Spinal cord (tissue), 10 donors: ENCODE results near the gene MEGF10. TPM values are rescaled to one million over a fixed set of nuclear protein-coding genes. Genes with fewer than 3 reads are reported as not detected.

Source experiments
- DNase-seq, 6 donors: peaks; one replicate each; pipeline versions ENCODE4 v3.0.0 to v3.0.0-alpha.2; 2013 to 2015; ENCODE audit warnings: low spot score in 6 of 6, low read depth in 4 of 6
- H3K27ac ChIP-seq: one replicate; pipeline ENCODE4 v1.5.1; 2013; ENCODE audit warnings: low read depth, low read length, control low read depth
- H3K27me3 ChIP-seq: one replicate; pipeline ENCODE4 v1.6.1; 2013; ENCODE audit warnings: low read length; ENCODE audit not compliant: control insufficient read depth, insufficient read depth
- H3K36me3 ChIP-seq: one replicate; pipeline ENCODE4 v1.6.1; 2013; ENCODE audit warnings: low read length; ENCODE audit not compliant: control insufficient read depth, insufficient read depth
- H3K4me1 ChIP-seq: one replicate; pipeline ENCODE4 v1.6.1; 2013; ENCODE audit warnings: low read length; ENCODE audit not compliant: control insufficient read depth, insufficient read depth
- H3K4me3 ChIP-seq: one replicate; pipeline ENCODE4 v1.5.1; 2013; ENCODE audit warnings: low read depth, low read length, control low read depth
- H3K9me3 ChIP-seq: one replicate; pipeline ENCODE4 v1.6.1; 2013; ENCODE audit warnings: low read length; ENCODE audit not compliant: control insufficient read depth, insufficient read depth
- WGBS: methylation state at CpG from one replicate; pipeline ENCODE4 v1.1.5; 2013; ENCODE audit warnings: missing lambda C conversion rate; ENCODE audit not compliant: insufficient coverage; 5-methylcytosine and 5-hydroxymethylcytosine counted together
- polyA plus RNA-seq, 2 donors: library from polyadenylated mRNA; unstranded; fragments of 120-200 nt; gene quantifications; one replicate each; pipeline ENCODE4 v1.2.1, GENCODE V29; 2013; ENCODE audit not compliant: insufficient read length in 2 of 2
- total RNA-seq, 2 donors: library from RNA; depleted of rRNA in 1 of 2; stranded (reverse); fragments of 120-200 nt in 1 of 2; fragments of >200 nt in 1 of 2; gene quantifications; one replicate each; pipeline versions ENCODE4 v1.2.3 to v1.2.4, GENCODE V29; 2013 to 2014
- donor health status: healthy.

The MEGF10 gene
- total and polyA plus RNA-seq, 4 donors: 18.5 to 31.2 (median 29.2) TPM

GRCh38 chr5:127410959-127411358, 120.4 kb downstream of the MEGF10 start:
- WGBS: 84% methylated on average over 2 of the region's 4 CpGs
- no peak for DNase-seq
- H3K27ac ChIP-seq: no peak overlapping the region

DNA sequence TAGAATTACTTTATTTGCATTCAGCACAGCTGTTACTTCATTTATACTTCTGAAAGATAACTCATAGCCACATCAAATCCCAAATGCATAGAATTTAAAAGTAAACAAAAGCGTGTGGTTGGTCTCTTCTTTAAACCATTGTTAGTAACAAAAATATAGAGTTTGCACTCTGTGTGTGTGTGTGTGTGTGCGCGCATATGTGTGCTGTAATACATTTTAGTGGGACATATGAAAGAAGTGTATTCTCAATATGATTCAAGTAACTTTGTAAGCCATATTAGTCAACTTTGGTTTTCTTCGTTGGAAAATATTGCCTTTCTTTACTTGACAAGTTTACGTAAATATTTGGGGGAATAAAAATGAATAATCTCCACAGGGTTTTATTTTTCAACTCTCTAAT, 120.8 kb downstream of the MEGF10 start:
- Histone ChIP-seq H3K4me3 (no peak overlapping the region), H3K9me3 (no peaks in the 10 kb centered on the region), H3K27ac (no peak overlapping the region), H3K27me3 (no peaks in the 10 kb centered on the region), H3K36me3 (no peaks in the 10 kb centered on the region), H3K4me1 (peaks cover 7% of the 10 kb centered on the region)
- DNase-seq: no peak
- no CpG with 5 or more reads among the region's 5 CpGs for WGBS

More at GRCh38 chr5:127410959-127411358, 120.4 kb downstream of the MEGF10 start:
- Histone ChIP-seq H3K9me3 (no peaks in the 10 kb centered on the region), H3K36me3 (no peaks in the 10 kb centered on the region), H3K27me3 (no peaks in the 10 kb centered on the region), H3K4me3 (no peak overlapping the region), H3K4me1 (peaks cover 7% of the 10 kb centered on the region)

- no peak overlapping the region for H3K27ac ChIP-seq
- peaks cover 7% of the 10 kb centered on the region for H3K4me1 ChIP-seq
- no peaks in the 10 kb centered on the region for H3K36me3 ChIP-seq
- no CpG with 5 or more reads among the region's 3 CpGs for WGBS
- H3K9me3 ChIP-seq: no peaks in the 10 kb centered on the region
- no peaks in the 10 kb centered on the region for H3K27me3 ChIP-seq
- no peak overlapping the region for H3K4me3 ChIP-seq
- no peak for DNase-seq
These were observed 122.1 kb downstream of the MEGF10 start for GRCh38 chr5:127412698-127413097.

DNA sequence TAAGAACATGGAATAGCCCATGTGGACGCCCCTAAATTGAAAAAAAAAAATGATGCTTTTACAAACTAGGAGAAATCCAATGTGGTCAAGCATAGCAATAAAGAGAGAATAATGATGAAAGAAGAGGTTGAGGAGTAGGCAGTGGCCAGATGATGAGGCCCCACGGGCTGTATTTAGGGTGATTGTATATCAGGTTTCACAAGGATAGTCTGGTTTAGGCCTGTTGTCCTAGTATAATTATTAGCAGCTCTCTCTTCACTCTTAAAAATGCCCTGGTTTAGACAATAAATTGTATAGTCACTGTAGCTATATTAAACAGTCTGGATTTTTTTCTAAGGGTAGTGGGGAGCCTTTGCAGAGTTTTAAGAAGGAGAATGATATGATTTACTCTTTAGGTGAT, 124.4 kb downstream of the MEGF10 start:
- peaks cover 4% of the 10 kb centered on the region for H3K36me3 ChIP-seq
- no peaks in the 10 kb centered on the region for H3K9me3 ChIP-seq
- WGBS: no CpG with 5 or more reads among the region's 2 CpGs
- peaks cover 8% of the 10 kb centered on the region for H3K4me1 ChIP-seq
- no peaks in the 10 kb centered on the region for H3K27me3 ChIP-seq
- no peak overlapping the region for H3K27ac ChIP-seq
- no peak for DNase-seq
- no peak overlapping the region for H3K4me3 ChIP-seq

DNA sequence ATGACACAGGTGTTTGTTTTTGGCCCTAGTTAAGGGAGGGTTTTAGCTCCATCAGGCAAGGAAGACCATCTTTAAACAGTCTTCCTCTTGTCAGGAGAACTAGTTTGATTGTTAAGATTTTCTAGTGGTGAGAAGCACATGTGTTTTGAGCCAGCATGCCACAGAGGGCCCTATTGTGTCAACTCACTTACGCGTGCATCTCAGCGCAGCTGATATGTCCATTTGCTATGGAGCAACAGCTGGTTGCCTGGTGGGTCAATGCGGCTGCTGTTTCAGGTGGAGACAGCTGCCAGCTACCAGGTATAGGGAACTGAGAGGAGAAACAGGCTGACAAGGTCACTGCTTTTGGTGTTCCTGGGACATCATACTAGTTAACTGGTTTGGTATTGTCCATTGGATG, 126.3 kb downstream of the MEGF10 start:
- 75% methylated on average over 3 of the region's 4 CpGs for WGBS
- H3K4me3 ChIP-seq: no peak overlapping the region
- no peak for DNase-seq
- H3K27me3 ChIP-seq: no peaks in the 10 kb centered on the region
- H3K27ac ChIP-seq: no peak overlapping the region
- peaks cover 4% of the 10 kb centered on the region for H3K36me3 ChIP-seq
- H3K4me1 ChIP-seq: peaks cover 5% of the 10 kb centered on the region
- no peaks in the 10 kb centered on the region for H3K9me3 ChIP-seq

- H3K27ac ChIP-seq: no peak overlapping the region
- H3K27me3 ChIP-seq: no peaks in the 10 kb centered on the region
- WGBS: 49% methylated on average over 2 of the region's 2 CpGs
- peak in 2 of 6 donors; percentile 57 to 60 for DNase-seq
- no peak overlapping the region for H3K4me3 ChIP-seq
- peaks cover 5% of the 10 kb centered on the region for H3K4me1 ChIP-seq
- H3K36me3 ChIP-seq: peaks cover 6% of the 10 kb centered on the region
- H3K9me3 ChIP-seq: no peaks in the 10 kb centered on the region
These were observed 126.9 kb downstream of the MEGF10 start for GRCh38 chr5:127417528-127417927.

DNA sequence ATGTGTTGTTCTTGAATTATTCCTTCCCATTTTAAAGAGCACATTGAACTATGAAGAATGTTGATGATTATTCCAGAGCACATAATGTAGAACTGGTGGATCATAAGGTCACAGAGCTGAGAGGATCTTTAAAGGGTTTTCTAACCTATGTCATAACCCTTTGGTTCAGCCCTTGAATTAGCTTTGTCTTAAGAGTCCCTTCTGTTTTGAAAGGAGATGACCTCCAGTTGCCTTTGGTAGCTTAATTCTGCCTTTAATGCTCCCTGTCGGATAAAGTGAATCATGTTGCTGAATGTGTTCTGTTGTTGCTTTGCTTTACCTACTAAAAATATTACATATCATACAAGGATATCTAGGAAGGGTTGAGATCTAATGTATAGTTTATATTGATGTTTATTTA, 127.8 kb downstream of the MEGF10 start:
- Histone ChIP-seq H3K4me1 (peaks cover 5% of the 10 kb centered on the region), H3K4me3 (no peak overlapping the region), H3K9me3 (no peaks in the 10 kb centered on the region), H3K27me3 (no peaks in the 10 kb centered on the region), H3K36me3 (peaks cover 7% of the 10 kb centered on the region), H3K27ac (no peak overlapping the region)
- no peak for DNase-seq
- WGBS: no CpG with 5 or more reads among the region's 1 CpG

DNA sequence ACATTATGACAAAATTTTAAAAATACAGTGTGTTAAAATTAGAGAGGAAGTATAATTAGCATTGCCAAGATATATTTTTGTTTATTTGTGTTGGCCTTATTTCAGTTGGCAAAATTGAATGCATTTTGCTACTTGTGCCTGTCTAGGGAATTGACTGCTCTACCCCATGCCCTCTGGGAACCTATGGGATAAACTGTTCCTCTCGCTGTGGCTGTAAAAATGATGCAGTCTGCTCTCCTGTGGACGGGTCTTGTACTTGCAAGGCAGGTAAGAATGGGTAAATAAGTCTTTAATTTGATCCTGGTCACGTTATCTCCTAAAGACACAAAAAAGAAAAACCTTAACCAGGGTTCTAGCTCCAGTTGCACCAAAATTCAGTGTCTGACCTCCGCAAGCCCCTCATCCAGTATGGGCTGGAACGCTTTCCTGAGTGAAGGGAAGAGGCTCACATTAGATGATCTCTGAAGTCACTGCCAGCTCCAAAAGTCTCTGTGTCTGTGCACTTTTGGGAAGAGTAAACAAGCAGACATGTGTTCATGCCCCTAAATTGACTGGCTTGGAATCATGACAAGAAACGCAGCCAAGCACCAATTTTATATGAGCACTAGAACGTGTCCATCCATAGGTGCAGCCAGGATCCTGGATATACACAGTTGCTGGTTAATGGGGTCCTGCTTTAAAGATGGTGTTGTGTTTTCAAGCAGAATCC, 128.5 kb downstream of the MEGF10 start:
- WGBS: 77% methylated on average over 2 of the region's 7 CpGs
- no peak overlapping the region for H3K27ac ChIP-seq
- peaks cover 5% of the 10 kb centered on the region for H3K4me1 ChIP-seq
- H3K36me3 ChIP-seq: peaks cover 7% of the 10 kb centered on the region
- no peaks in the 10 kb centered on the region for H3K9me3 ChIP-seq
- no peaks in the 10 kb centered on the region for H3K27me3 ChIP-seq
- no peak overlapping the region for H3K4me3 ChIP-seq
- peak in 2 of 6 donors; percentile 65 to 82 for DNase-seq

DNA sequence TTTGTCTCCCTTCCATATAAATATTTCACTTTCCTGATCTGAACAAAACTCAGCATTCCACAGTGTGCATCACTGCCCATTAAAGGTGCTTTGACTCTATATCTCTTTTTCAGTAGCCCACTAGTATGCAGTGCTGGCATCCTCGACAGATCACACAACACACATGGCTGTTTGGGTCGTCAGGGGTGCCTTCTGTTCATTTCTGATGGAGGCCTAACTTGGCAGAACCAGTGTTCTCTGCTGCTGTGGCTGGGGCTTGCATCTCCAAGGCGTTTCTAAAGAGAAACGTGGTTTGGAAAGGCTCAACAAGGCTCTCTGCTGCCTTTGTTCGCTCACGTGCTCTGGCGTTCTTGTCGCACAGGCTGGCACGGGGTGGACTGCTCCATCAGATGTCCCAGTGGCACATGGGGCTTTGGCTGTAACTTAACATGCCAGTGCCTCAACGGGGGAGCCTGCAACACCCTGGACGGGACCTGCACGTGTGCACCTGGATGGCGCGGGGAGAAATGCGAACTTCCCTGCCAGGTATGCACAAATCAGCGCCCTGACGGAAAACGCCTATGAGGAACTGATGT, 129.2 kb downstream of the MEGF10 start:
- no peak overlapping the region for H3K4me3 ChIP-seq
- H3K27me3 ChIP-seq: no peaks in the 10 kb centered on the region
- 82% methylated on average over 18 of the region's 18 CpGs for WGBS
- no peaks in the 10 kb centered on the region for H3K9me3 ChIP-seq
- peaks cover 7% of the 10 kb centered on the region for H3K36me3 ChIP-seq
- peak in 2 of 6 donors; percentile 36 to 70 for DNase-seq
- H3K27ac ChIP-seq: no peak overlapping the region
- peaks cover 5% of the 10 kb centered on the region for H3K4me1 ChIP-seq

- no peak for DNase-seq
- WGBS: 48% methylated on average over 2 of the region's 3 CpGs
- Histone ChIP-seq H3K9me3 (no peaks in the 10 kb centered on the region), H3K4me3 (no peak overlapping the region), H3K27me3 (no peaks in the 10 kb centered on the region), H3K4me1 (peaks cover 5% of the 10 kb centered on the region), H3K36me3 (peaks cover 7% of the 10 kb centered on the region), H3K27ac (no peak overlapping the region)
These were observed 130.2 kb downstream of the MEGF10 start for GRCh38 chr5:127420758-127421157.
